Endothelial cell of umbilical vein (primary cell): Measurements from ENCODE around the gene MASP2.

Experiments used
- CTCF ChIP-seq, 2 donors: IDR thresholded peaks; 1 replicate in 1 of 2; 2 replicates in 1 of 2; pipeline ENCODE4 v1.5.1; 2011; ENCODE audit warnings: low read length in 2 of 2, mild to moderate bottlenecking in 2 of 2, moderate library complexity in 2 of 2, control low read depth in 1 of 2, inconsistent platforms in 1 of 2, low read depth in 1 of 2; ENCODE audit not compliant: insufficient read depth in 1 of 2; ENCODE audit errors: extremely low read depth in 1 of 2
- GATA2 ChIP-seq: IDR thresholded peaks from 2 replicates; pipeline ENCODE4 v1.7.0; 2011; ENCODE audit warnings: low read depth, mild to moderate bottlenecking, moderate library complexity, mixed read lengths, low read length; ENCODE audit not compliant: insufficient read length, insufficient read depth
- POLR2AphosphoS5 ChIP-seq: IDR thresholded peaks from 2 replicates; pipeline ENCODE4 v1.6.1; 2012; ENCODE audit warnings: low read depth, mild to moderate bottlenecking, control low read depth, low read length, moderate library complexity; ENCODE audit not compliant: insufficient read depth

- TF ChIP-seq GATA2 (no peak), CTCF (IDR thresholded peaks at IDR 0.05; ENCODE audit: extremely low read depth in 1 of 2, insufficient read depth in 1 of 2, low read depth in 1 of 2, low read length in 2 of 2) (peak; percentile 13 to 45), POLR2AphosphoS5 (peak; percentile 83)
Observed at GRCh38 chr1:11059968-11060830, 13.2 kb upstream of the MASP2 start, which contains the start of gene SRM.
